AG10803 (cell line): Measurements from ENCODE around the gene ABI3.

Experiments used
- DNase-seq: peaks from one replicate; pipeline ENCODE4 v3.0.0; 2010; ENCODE audit warnings: low read depth
- H3K4me3 ChIP-seq: 2 replicates; pipeline ENCODE4 v1.5.1; 2011; ENCODE audit warnings: mild to moderate bottlenecking, low read length, control low read depth
- CTCF ChIP-seq: conservative IDR thresholded peaks from 2 replicates; pipeline ENCODE4 v1.5.1; 2011; ENCODE audit warnings: mild to moderate bottlenecking, low read length, control low read depth, inconsistent platforms

ABI3 gene

GRCh38 chr17:49226771-49227435, 16.4 kb downstream of the ABI3 start:
- no peak for TF ChIP-seq CTCF
- no peak overlapping the region for H3K4me3 ChIP-seq
- DNase-seq = no peak

GRCh38 chr17:49227436-49228261, 17.1 kb downstream of the ABI3 start:
- peak; percentile 58 for DNase-seq
- no peak overlapping the region for H3K4me3 ChIP-seq

GRCh38 chr17:49229076-49229804, 18.7 kb downstream of the ABI3 start:
- no peak overlapping the region for H3K4me3 ChIP-seq
- no peak for TF ChIP-seq CTCF
- DNase-seq = no peak

More at GRCh38 chr17:49227436-49228261, 17.1 kb downstream of the ABI3 start:
- peak; percentile 88 for TF ChIP-seq CTCF

- DNase-seq = no peak
- peak overlapping the region; percentile 77 for H3K4me3 ChIP-seq
- TF ChIP-seq CTCF = no peak
Observed at GRCh38 chr17:49229805-49230600, 19.5 kb downstream of the ABI3 start.

- DNase-seq = peak; percentile 68
- peak within 1 kb of the TSS; percentile 77 for H3K4me3 ChIP-seq
- TF ChIP-seq CTCF = no peak
Observed at GRCh38 chr17:49230636-49231562, 20.4 kb downstream of the ABI3 start, which contains the start of gene PHOSPHO1. TSS of gene PHOSPHO1 (minus strand) at chr17:49230787. CDS start at chr17:49226691, 4,096 bp downstream.

GRCh38 chr17:49231563-49231894, 21.0 kb downstream of the ABI3 start:
- DNase-seq = no peak
- no peak for TF ChIP-seq CTCF
- H3K4me3 ChIP-seq = no peak overlapping the region
